IMR-90 (cell line): ENCODE data around the gene APOBR. TPM values are rescaled to one million over a fixed set of nuclear protein-coding genes. Genes with fewer than 3 reads are reported as not detected.
"Not testable (repeated sequence)": the region's sequence is repeated elsewhere in the genome, so short reads cannot be mapped to it uniquely, and the experiment has no call there.

Experiments
- ATAC-seq: fragments of 200-7000 bp; cut with Tn5 transposase; 2 replicates; pipeline ENCODE4 v1.9.1; 2020; ENCODE audit warnings: low read depth, mild to moderate bottlenecking, moderate library complexity
- BruUV-seq: library from RNA; stranded (reverse); fragments of 400-500 nt; replicated peaks from 2 replicates; lab custom pipeline; 2021; lab: Mats Ljungman, UMichigan
- CTCF ChIA-PET: fragments of 300-600 bp; formaldehyde crosslinking; extraction: SDS; loops from one replicate; lab custom pipeline; 2021; ENCODE audit warnings: antibody characterized with exemption; lab: Yijun Ruan, JAX
- POLR2A ChIA-PET: fragments of 300-600 bp; sonication (Branson Sonifier 250); formaldehyde crosslinking; loops from one replicate; lab custom pipeline; 2022; ENCODE audit warnings: antibody characterized with exemption; ENCODE audit not compliant: unreplicated experiment; lab: Charles Lee
- DNase-seq: peaks from one replicate; pipeline ENCODE4 v3.0.0; 2013
- H2AFZ ChIP-seq: replicated peaks from 2 replicates; pipeline ENCODE3; 2013; ENCODE audit warnings: low read length, mild to moderate bottlenecking; ENCODE audit not compliant: poor library complexity
- H2AK5ac ChIP-seq: 2 replicates; pipeline ENCODE4 v1.6.1; 2013; ENCODE audit warnings: low read depth, low read length, inconsistent platforms
- H2AK9ac ChIP-seq: replicated peaks from 2 replicates; pipeline ENCODE3; 2013; ENCODE audit warnings: mild to moderate bottlenecking, low read depth, low read length, moderate library complexity; ENCODE audit not compliant: poor library complexity
- H2BK120ac ChIP-seq: 2 replicates; pipeline ENCODE4 v1.6.1; 2013; ENCODE audit warnings: low read depth, low read length, inconsistent platforms
- H2BK15ac ChIP-seq: 3 replicates; pipeline ENCODE4 v1.6.1; 2013; ENCODE audit warnings: low read depth, low read length, inconsistent platforms
- H2BK20ac ChIP-seq: 2 replicates; pipeline ENCODE4 v1.6.1; 2013; ENCODE audit warnings: low read depth, mild to moderate bottlenecking, inconsistent platforms, low read length, moderate library complexity
- H2BK5ac ChIP-seq: 2 replicates; pipeline ENCODE4 v1.6.1; 2013; ENCODE audit warnings: mild to moderate bottlenecking, low read depth, low read length, inconsistent platforms; ENCODE audit not compliant: poor library complexity, severe bottlenecking
- H3K14ac ChIP-seq: replicated peaks from 2 replicates; pipeline ENCODE4 v1.6.1; 2013; ENCODE audit warnings: low read depth, low read length, inconsistent platforms
- H3K18ac ChIP-seq: 2 replicates; pipeline ENCODE4 v1.6.1; 2013; ENCODE audit warnings: low read depth, low read length, control low read depth
- H3K23ac ChIP-seq: 2 replicates; pipeline ENCODE4 v1.6.1; 2013; ENCODE audit warnings: low read depth, low read length, inconsistent platforms
- H3K27ac ChIP-seq: 2 replicates; pipeline ENCODE4 v1.5.1; 2013; ENCODE audit warnings: mild to moderate bottlenecking, control low read depth, low read length; ENCODE audit not compliant: insufficient read depth
- H3K27me3 ChIP-seq: 2 replicates; pipeline ENCODE4 v1.6.1; 2013; ENCODE audit warnings: low read length; ENCODE audit not compliant: control insufficient read depth, insufficient read depth
- H3K36me3 ChIP-seq: 2 replicates; pipeline ENCODE4 v1.6.1; 2013; ENCODE audit warnings: low read length, mixed read lengths; ENCODE audit not compliant: control insufficient read depth, insufficient read depth
- H3K4ac ChIP-seq: 2 replicates; pipeline ENCODE4 v1.6.1; 2013; ENCODE audit warnings: low read depth, low read length, inconsistent platforms
- H3K4me1 ChIP-seq: 2 replicates; pipeline ENCODE4 v1.6.1; 2013; ENCODE audit warnings: low read length, mixed read lengths; ENCODE audit not compliant: control insufficient read depth, insufficient read depth
- H3K4me2 ChIP-seq: 2 replicates; pipeline ENCODE4 v1.6.1; 2013; ENCODE audit warnings: low read depth, mild to moderate bottlenecking, control low read depth, low read length, moderate library complexity
- H3K4me3 ChIP-seq: 2 replicates; pipeline ENCODE4 v1.5.1; 2013; ENCODE audit warnings: low read depth, mild to moderate bottlenecking, control low read depth, low read length, moderate library complexity; ENCODE audit not compliant: insufficient read depth
- H3K56ac ChIP-seq: 2 replicates; pipeline ENCODE4 v1.6.1; 2013; ENCODE audit warnings: low read length, inconsistent platforms; ENCODE audit not compliant: insufficient read depth; ENCODE audit errors: extremely low read depth
- H3K79me1 ChIP-seq, 2 experiments: 2 replicates each; pipeline ENCODE4 v1.6.1; 2013; ENCODE audit warnings: low read length in 2 of 2, inconsistent platforms in 1 of 2, low read depth in 1 of 2
- H3K9ac ChIP-seq: 2 replicates; pipeline ENCODE4 v1.6.1; 2013; ENCODE audit warnings: low read depth, low read length, control low read depth
- H3K9me1 ChIP-seq: 2 replicates; pipeline ENCODE4 v1.6.1; 2013; ENCODE audit warnings: low read length, inconsistent platforms; ENCODE audit not compliant: insufficient read depth
- H3K9me3 ChIP-seq: 2 replicates; pipeline ENCODE4 v1.6.1; 2013; ENCODE audit warnings: low read length; ENCODE audit not compliant: control insufficient read depth, insufficient read depth
- H4K20me1 ChIP-seq: 2 replicates; pipeline ENCODE4 v1.6.1; 2013; ENCODE audit warnings: low read length, inconsistent platforms; ENCODE audit not compliant: insufficient read depth
- H4K5ac ChIP-seq: 2 replicates; pipeline ENCODE4 v1.6.1; 2013; ENCODE audit warnings: mild to moderate bottlenecking, low read depth, low read length, control low read depth
- H4K8ac ChIP-seq, 2 experiments: 2 replicates each; pipeline ENCODE4 v1.6.1; 2013; ENCODE audit warnings: low read depth in 2 of 2, low read length in 2 of 2, control low read depth in 1 of 2, inconsistent platforms in 1 of 2
- H4K91ac ChIP-seq: 2 replicates; pipeline ENCODE4 v1.6.1; 2013; ENCODE audit warnings: low read depth, low read length, inconsistent platforms; ENCODE audit not compliant: insufficient read depth
- BHLHE40 ChIP-seq: fragments of 150-350 bp; IDR thresholded peaks from 2 replicates; pipeline ENCODE4 v1.6.1; 2016; ENCODE audit warnings: mild to moderate bottlenecking, low read depth, low read length
- ELK1 ChIP-seq: fragments of 150-350 bp; IDR thresholded peaks from 2 replicates; pipeline ENCODE4 v1.6.1; 2016; ENCODE audit warnings: low read depth, mild to moderate bottlenecking, low read length, moderate library complexity, borderline replicate concordance
- RCOR1 ChIP-seq: IDR thresholded peaks from 2 replicates; pipeline ENCODE4 v1.6.1; 2012; ENCODE audit warnings: mild to moderate bottlenecking, low read length, improper control_type of control experiment; ENCODE audit not compliant: insufficient replicate concordance
- WGBS, 2 experiments: methylation state at CpG; one replicate each; pipeline versions ENCODE4 v1.1.5 to v1.1.7; 2013; ENCODE audit warnings: missing lambda C conversion rate in 2 of 2; ENCODE audit not compliant: insufficient read length in 1 of 2; ENCODE audit errors: extremely low coverage in 2 of 2; 5-methylcytosine and 5-hydroxymethylcytosine counted together
- dilution Hi-C: fragments of 300-500 bp; cut with HindIII; formaldehyde crosslinking; loops from one replicate; pipeline ENCODE4 v1.14.3; 2018; ENCODE audit warnings: low sequenced_read_pairs; ENCODE audit not compliant: unreplicated experiment
- in situ Hi-C: fragments of 300-500 bp; cut with MboI; formaldehyde crosslinking; loops from 3 replicates; pipeline ENCODE4 v1.14.3; 2019; ENCODE audit warnings: low sequenced_read_pairs, inconsistent platforms, mixed read lengths
- intact Hi-C: fragments of 100-400 bp; cut with micrococcal nuclease; formaldehyde crosslinking; loops from 2 replicates; pipeline ENCODE4 v1.10.0; 2022
- polyA plus RNA-seq, 3 experiments: library from polyadenylated mRNA; depleted of rRNA; stranded (reverse); fragments of >200 nt; gene quantifications; 2 replicates each; pipeline ENCODE4 v1.2.3, GENCODE V29; 2012; ENCODE audit warnings: low replicate concordance in 1 of 3
- total RNA-seq: library from RNA; depleted of rRNA; stranded (reverse); fragments of >200 nt; gene quantifications from 2 replicates; pipeline ENCODE4 v1.2.3, GENCODE V29; 2012

Gene APOBR
- total and polyA plus RNA-seq, 2 of the 4 experiments (the other 2 are of a cell fraction): not detected

DNA sequence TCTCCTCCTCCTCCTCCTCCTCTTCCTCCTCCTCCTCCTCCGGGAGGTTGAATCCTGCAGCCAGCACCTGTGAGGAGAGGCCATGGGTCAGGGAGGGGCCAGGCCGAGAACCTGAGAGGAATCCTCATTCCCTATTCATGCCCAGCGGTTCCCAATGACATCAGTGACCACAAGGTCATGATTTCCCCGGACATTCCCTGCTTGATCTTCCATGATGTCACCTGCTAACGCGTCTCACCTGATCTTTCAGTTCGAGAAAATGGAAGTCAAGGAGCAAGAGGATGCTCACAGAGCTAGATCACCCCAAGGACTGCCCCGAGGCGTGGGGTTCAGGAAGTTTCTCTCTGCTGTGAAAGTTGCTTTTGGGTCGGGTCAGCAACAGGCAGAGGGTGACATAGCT is 5.4 kb downstream of the APOBR start:
- in situ Hi-C loops: no loop called here
- TF ChIP-seq RCOR1: no peak
- TF ChIP-seq BHLHE40: no peak
- no peak for TF ChIP-seq ELK1
- WGBS, 2 experiments: no CpG with 5 or more reads among the region's 10 CpGs

GRCh38 chr16:28500476-28501180 is 6.2 kb downstream of the APOBR start:
- H2AK5ac ChIP-seq, H3K14ac ChIP-seq, H3K4me3 ChIP-seq, POLR2A ChIA-PET, H3K27ac ChIP-seq, H3K18ac ChIP-seq, H3K4ac ChIP-seq, H3K79me1 ChIP-seq, H3K56ac ChIP-seq, H2AFZ ChIP-seq, H3K4me2 ChIP-seq, in situ Hi-C loops, H4K5ac ChIP-seq, H4K8ac ChIP-seq, H3K36me3 ChIP-seq, ATAC-seq, H4K91ac ChIP-seq, H2BK5ac ChIP-seq, H2BK20ac ChIP-seq, CTCF ChIA-PET, H2BK15ac ChIP-seq, H3K9me3 ChIP-seq, H4K20me1 ChIP-seq, H3K4me1 ChIP-seq, H2AK9ac ChIP-seq, H2BK120ac ChIP-seq, intact Hi-C loops, H3K23ac ChIP-seq, dilution Hi-C loops, DNase-seq, BruUV-seq, H3K9me1 ChIP-seq, H3K9ac ChIP-seq: not testable (repeated sequence)
- 82 to 100% methylated on average over 1 to 7 of the region's 18 CpGs for WGBS, 2 experiments
- peaks cover 41% of the 10 kb centered on the region for H3K27me3 ChIP-seq

More for the DNA sequence above, 5.4 kb downstream of the APOBR start:
- Histone ChIP-seq H2BK5ac (no peak overlapping the region), H3K27ac (no peak overlapping the region), H3K23ac (no peak overlapping the region), H4K20me1 (no peaks in the 10 kb centered on the region), H4K8ac (no peak overlapping the region), H3K18ac (no peak overlapping the region), H3K56ac (no peak overlapping the region), H2BK15ac (no peak overlapping the region), H2AK5ac (no peak overlapping the region), H3K4me2 (no peak overlapping the region), H3K79me1 (no peaks in the 10 kb centered on the region), H3K4me1 (no peaks in the 10 kb centered on the region), H4K91ac (no peak overlapping the region), H2BK20ac (no peak overlapping the region), H3K4me3 (no peak overlapping the region), H2AK9ac (no peak overlapping the region), H3K9ac (no peak overlapping the region), H3K27me3 (peaks cover 36% of the 10 kb centered on the region), H3K4ac (no peak overlapping the region), H3K36me3 (no peaks in the 10 kb centered on the region), H3K9me3 (no peaks in the 10 kb centered on the region), H4K5ac (no peak overlapping the region), H3K9me1 (peaks cover 4% of the 10 kb centered on the region; the same call in 1 of the 2 replicates), H3K14ac (no peak overlapping the region), H2BK120ac (no peak overlapping the region), H2AFZ (no peak overlapping the region)
- BruUV-seq: no TSS peak
- ATAC-seq: no peak
- DNase-seq: no peak
- POLR2A ChIA-PET: no interaction called here
- dilution Hi-C loops: no loop called here
- CTCF ChIA-PET: no interaction called here
- intact Hi-C loops: no loop called here
